Sigmoid colon (tissue), 7 donors: ENCODE results near the gene ZDHHC7. TPM values are rescaled to one million over a fixed set of nuclear protein-coding genes. Genes with fewer than 3 reads are reported as not detected.

ENCODE experiments used
- DNase-seq: peaks from one replicate; pipeline ENCODE4 v3.0.0-alpha.2; 2019
- H3K27ac ChIP-seq, 4 donors: fragments of 200-600 bp; sonication (generic); one replicate each; pipeline ENCODE4 v1.5.1; 2016 to 2019; ENCODE audit warnings: mild to moderate bottlenecking in 1 of 4
- H3K27me3 ChIP-seq, 3 donors: fragments of 200-600 bp; sonication (generic); one replicate each; pipeline ENCODE4 v1.5.1; 2019; ENCODE audit warnings: mild to moderate bottlenecking in 1 of 3
- H3K36me3 ChIP-seq, 4 donors: fragments of 200-600 bp; sonication (generic); one replicate each; pipeline ENCODE4 v1.5.1; 2016 to 2019
- H3K4me1 ChIP-seq, 4 donors: fragments of 200-600 bp; sonication (generic); one replicate each; pipeline ENCODE4 v1.5.1; 2017 to 2019
- H3K4me3 ChIP-seq, 4 donors: fragments of 200-600 bp; sonication (generic); one replicate each; pipeline ENCODE4 v1.5.1; 2017 to 2019; ENCODE audit warnings: mild to moderate bottlenecking in 2 of 4, moderate library complexity in 1 of 4
- H3K9me3 ChIP-seq, 4 donors: fragments of 200-600 bp in 3 of 4; sonication (generic) in 3 of 4; one replicate each; pipeline versions ENCODE4 v1.5.1 to v1.6.1; 2013 to 2019
- EP300 ChIP-seq, 4 donors: sonication (generic); formaldehyde crosslinking; IDR thresholded peaks; one replicate each; pipeline ENCODE4 v1.6.1; 2017; ENCODE audit warnings: antibody characterized with exemption in 4 of 4
- POLR2A ChIP-seq, 2 donors: fragments of 450-650 bp; IDR thresholded peaks; one replicate each; pipeline ENCODE4 v1.6.1; 2016; ENCODE audit warnings: antibody characterized with exemption in 2 of 2, mild to moderate bottlenecking in 2 of 2, moderate library complexity in 2 of 2
- POLR2AphosphoS5 ChIP-seq, 4 donors: sonication (generic); formaldehyde crosslinking; IDR thresholded peaks; one replicate each; pipeline ENCODE4 v1.6.1; 2017; ENCODE audit warnings: antibody characterized with exemption in 4 of 4
- WGBS, 2 donors: extraction: QIAGEN DNeasy Blood & Tissue Kit; methylation state at CpG; one replicate each; pipeline ENCODE4 v1.1.7; 2013; 5-methylcytosine and 5-hydroxymethylcytosine counted together
- intact Hi-C: fragments of 100-400 bp; cut with DNase I; formaldehyde crosslinking; loops from one replicate; pipeline ENCODE4 v1.15.1; 2023
- polyA plus RNA-seq, 3 donors: library from polyadenylated mRNA; stranded (reverse); fragments of 200-250 nt; gene quantifications; one replicate each; pipeline ENCODE4 v1.2.3, GENCODE V29; 2013
- total RNA-seq, 4 donors: library from RNA; depleted of rRNA; stranded (reverse); fragments of >200 nt; gene quantifications; one replicate each; pipeline ENCODE4 v1.1.0, GENCODE V29; 2016
- TF ChIP-seq, protein P1 (sequence below), 4 experiments: fragments of 450-650 bp in 3 of 4; fragments of 200-600 bp in 1 of 4; IDR thresholded peaks; one replicate each; pipeline ENCODE4 v1.5.1; 2016 to 2019; ENCODE audit warnings: antibody characterized with exemption in 4 of 4, mild to moderate bottlenecking in 3 of 4, moderate library complexity in 2 of 4
- donor health status: healthy with polysubstance abuse.
- donor health status: Bipolar disorder and iron deficiency.
- donor health status: healthy.

ZDHHC7 gene
- total and polyA plus RNA-seq, 7 donors = 20.8 to 69.5 (median 56.2) TPM

GRCh38 chr16:84989749-84990620 is 21.4 kb downstream of the ZDHHC7 start:
- Histone ChIP-seq H3K4me3 (no peak overlapping the region), H3K9me3 (no peaks in the 10 kb centered on the region), H3K27me3 (no peaks in the 10 kb centered on the region), H3K27ac (peak overlapping the region in 1 of 4 donors; percentile 12), H3K4me1 (peaks cover 0 to 57% (median 50%) of the 10 kb centered on the region in 4 donors), H3K36me3 (peaks cover 23 to 65% (median 33%) of the 10 kb centered on the region in 4 donors)
- no peak for DNase-seq
- TF ChIP-seq, protein P1, sequence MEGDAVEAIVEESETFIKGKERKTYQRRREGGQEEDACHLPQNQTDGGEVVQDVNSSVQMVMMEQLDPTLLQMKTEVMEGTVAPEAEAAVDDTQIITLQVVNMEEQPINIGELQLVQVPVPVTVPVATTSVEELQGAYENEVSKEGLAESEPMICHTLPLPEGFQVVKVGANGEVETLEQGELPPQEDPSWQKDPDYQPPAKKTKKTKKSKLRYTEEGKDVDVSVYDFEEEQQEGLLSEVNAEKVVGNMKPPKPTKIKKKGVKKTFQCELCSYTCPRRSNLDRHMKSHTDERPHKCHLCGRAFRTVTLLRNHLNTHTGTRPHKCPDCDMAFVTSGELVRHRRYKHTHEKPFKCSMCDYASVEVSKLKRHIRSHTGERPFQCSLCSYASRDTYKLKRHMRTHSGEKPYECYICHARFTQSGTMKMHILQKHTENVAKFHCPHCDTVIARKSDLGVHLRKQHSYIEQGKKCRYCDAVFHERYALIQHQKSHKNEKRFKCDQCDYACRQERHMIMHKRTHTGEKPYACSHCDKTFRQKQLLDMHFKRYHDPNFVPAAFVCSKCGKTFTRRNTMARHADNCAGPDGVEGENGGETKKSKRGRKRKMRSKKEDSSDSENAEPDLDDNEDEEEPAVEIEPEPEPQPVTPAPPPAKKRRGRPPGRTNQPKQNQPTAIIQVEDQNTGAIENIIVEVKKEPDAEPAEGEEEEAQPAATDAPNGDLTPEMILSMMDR (IDR thresholded peaks at IDR 0.05) = no peak
- no peak for TF ChIP-seq POLR2A (IDR thresholded peaks at IDR 0.05)
- no peak for TF ChIP-seq POLR2AphosphoS5 (IDR thresholded peaks at IDR 0.05)
- TF ChIP-seq EP300 (IDR thresholded peaks at IDR 0.05) = no peak
- 89 to 92% methylated on average over 27 of the region's 27 CpGs for WGBS, 2 donors
- intact Hi-C loops = no loop called here

DNA sequence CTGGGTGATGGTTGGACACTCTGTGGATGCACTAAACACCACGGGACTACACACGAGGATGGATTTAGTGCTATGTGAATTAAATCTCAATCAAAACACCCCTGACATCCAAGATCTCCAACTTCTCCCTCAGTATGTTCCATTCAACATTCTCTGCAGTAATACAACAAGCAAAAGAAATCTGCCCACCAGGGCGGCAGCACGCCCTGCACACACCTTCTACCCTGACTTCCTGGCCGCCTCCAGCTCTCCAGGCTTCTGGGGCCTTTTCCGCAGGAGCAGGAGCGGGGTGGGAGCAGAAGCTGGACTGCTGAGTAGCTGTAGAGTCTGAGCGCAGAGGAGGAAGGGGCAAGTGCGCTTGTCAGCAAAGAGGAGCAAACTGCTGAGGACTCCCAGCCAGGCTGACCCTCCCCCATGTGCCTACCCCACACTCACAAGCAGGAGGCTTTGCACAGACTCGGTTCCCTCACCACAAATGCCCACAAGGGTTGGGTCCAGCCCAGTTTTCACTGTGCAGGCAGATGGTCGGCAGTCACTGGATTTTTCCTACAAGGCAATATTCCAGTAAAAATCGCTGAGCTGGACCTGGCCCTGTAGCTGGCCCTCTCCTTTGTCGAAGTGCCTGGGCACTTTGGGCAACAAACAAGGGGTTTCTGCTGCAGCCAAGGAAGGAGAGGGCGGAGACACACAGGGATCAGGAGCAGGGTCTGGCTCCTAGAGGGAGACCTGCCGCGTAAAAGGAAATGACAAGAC is 22.8 kb downstream of the ZDHHC7 start:
- intact Hi-C loops = no loop called here

GRCh38 chr16:84986879-84987278 is 24.5 kb downstream of the ZDHHC7 start:
- WGBS, 2 donors = 96 to 100% methylated on average over 1 of the region's 1 CpG
- Histone ChIP-seq H3K36me3 (peaks cover 18 to 61% (median 30%) of the 10 kb centered on the region in 4 donors), H3K4me1 (peaks cover 0 to 50% (median 47%) of the 10 kb centered on the region in 4 donors), H3K27me3 (no peaks in the 10 kb centered on the region), H3K27ac (peak overlapping the region in 3 of 4 donors; percentile 84 to 91 (median 85)), H3K4me3 (no peak overlapping the region), H3K9me3 (no peaks in the 10 kb centered on the region)
- TF ChIP-seq, protein P1 (IDR thresholded peaks at IDR 0.05) = no peak
- TF ChIP-seq POLR2A (IDR thresholded peaks at IDR 0.05) (no peak), POLR2AphosphoS5 (IDR thresholded peaks at IDR 0.05) (no peak), EP300 (IDR thresholded peaks at IDR 0.05) (no peak)
- intact Hi-C loops = no loop called here
- DNase-seq = no peak

More for the DNA sequence above, 22.8 kb downstream of the ZDHHC7 start:
- 91 to 94% methylated on average over 16 of the region's 16 CpGs for whole genome bisulfite sequencing, 2 donors
- no peak for DNase-seq
- H3K36me3 ChIP-seq = peaks cover 18 to 54% (median 29%) of the 10 kb centered on the region in 4 donors
- peaks cover 0 to 56% (median 49%) of the 10 kb centered on the region in 4 donors for H3K4me1 ChIP-seq
- no peak for TF ChIP-seq POLR2AphosphoS5 (IDR thresholded peaks at IDR 0.05)
- TF ChIP-seq EP300 (IDR thresholded peaks at IDR 0.05) = no peak
- TF ChIP-seq, protein P1 (IDR thresholded peaks at IDR 0.05) = no peak
- no peak for TF ChIP-seq POLR2A (IDR thresholded peaks at IDR 0.05)
- peak overlapping the region in 1 of 4 donors; percentile 91 for H3K27ac ChIP-seq
- no peaks in the 10 kb centered on the region for H3K27me3 ChIP-seq
- H3K9me3 ChIP-seq = no peaks in the 10 kb centered on the region
- H3K4me3 ChIP-seq = no peak overlapping the region

- peak overlapping the region; percentile 83 to 91 (median 84) for H3K27ac ChIP-seq
- 90 to 92% methylated on average over 22 of the region's 22 CpGs for WGBS, 2 donors
- no peaks in the 10 kb centered on the region for H3K27me3 ChIP-seq
- no peak for TF ChIP-seq EP300 (IDR thresholded peaks at IDR 0.05)
- TF ChIP-seq, protein P1 (IDR thresholded peaks at IDR 0.05) = no peak
- no peak for TF ChIP-seq POLR2AphosphoS5 (IDR thresholded peaks at IDR 0.05)
- TF ChIP-seq POLR2A (IDR thresholded peaks at IDR 0.05) = no peak
- no peaks in the 10 kb centered on the region for H3K9me3 ChIP-seq
- DNase-seq = no peak
- peaks cover 25 to 69% (median 37%) of the 10 kb centered on the region in 4 donors for H3K36me3 ChIP-seq
- peaks cover 0 to 56% (median 45%) of the 10 kb centered on the region in 4 donors for H3K4me1 ChIP-seq
- H3K4me3 ChIP-seq = no peak overlapping the region
- intact Hi-C loops = no loop called here
Measured at GRCh38 chr16:84986102-84986501, 25.2 kb downstream of the ZDHHC7 start.
